Testis (tissue), 2 donors: ENCODE results near the gene LRMDA.

ENCODE experiments used
- CTCF ChIP-seq, 3 experiments: fragments of 450-650 bp in 2 of 3; fragments of 200-600 bp in 1 of 3; sonication (generic) in 1 of 3; IDR thresholded peaks; one replicate each; pipeline ENCODE4 v1.5.1; 2016 to 2019; ENCODE audit warnings: antibody characterized with exemption in 3 of 3, mild to moderate bottlenecking in 2 of 3, moderate library complexity in 1 of 3
- POLR2A ChIP-seq: fragments of 450-650 bp; IDR thresholded peaks from one replicate; pipeline ENCODE4 v1.6.1; 2017; ENCODE audit warnings: antibody characterized with exemption, mild to moderate bottlenecking, moderate library complexity

GRCh38 chr10:76382381-76382851 is 951.0 kb downstream of the LRMDA start:
- TF ChIP-seq CTCF (IDR thresholded peaks at IDR 0.05) (no peak), POLR2A (no peak)
